BLaER1 treated with 17β-estradiol and CSF1 and Interleukin-3, amounts not matched to agents 10 nM and 100 nM (cell line): ENCODE measurements around the gene SEH1L.
A peak's percentile ranks its signal among the peaks of the same experiment; 100 is the strongest.

Source experiments
- H3K27ac ChIP-seq, 11 experiments: shearing (Covaris generic); formaldehyde crosslinking; 2 replicates each; pipeline ENCODE4 v1.8.1; 2022
- H3K27me3 ChIP-seq, 11 experiments: shearing (Covaris generic); formaldehyde crosslinking; 2 replicates each; pipeline ENCODE4 v1.8.1; 2022
- H3K36me3 ChIP-seq, 11 experiments: shearing (Covaris generic); formaldehyde crosslinking; 2 replicates each; pipeline ENCODE4 v1.8.1; 2022
- H3K4me1 ChIP-seq, 10 experiments: shearing (Covaris generic); formaldehyde crosslinking; 2 replicates each; pipeline ENCODE4 v1.8.1; 2022
- H3K4me2 ChIP-seq, 11 experiments: shearing (Covaris generic); formaldehyde crosslinking; 2 replicates each; pipeline ENCODE4 v1.8.1; 2022
- H3K4me3 ChIP-seq, 10 experiments: shearing (Covaris generic); formaldehyde crosslinking; 2 replicates each; pipeline ENCODE4 v1.8.1; 2022
- H3K9ac ChIP-seq, 11 experiments: shearing (Covaris generic); formaldehyde crosslinking; 2 replicates each; pipeline ENCODE4 v1.8.1; 2022
- H3K9me3 ChIP-seq, 11 experiments: shearing (Covaris generic); formaldehyde crosslinking; replicated peaks in 1 of 11; 2 replicates each; pipeline ENCODE4 v1.8.1; 2022
- H4K20me1 ChIP-seq, 11 experiments: shearing (Covaris generic); formaldehyde crosslinking; 2 replicates each; pipeline ENCODE4 v1.8.1; 2022
- Cebpa-rat ChIP-seq, 11 experiments: shearing (Covaris generic); IDR thresholded peaks; 2 replicates each; pipeline ENCODE4 v1.8.1; 2022

The SEH1L gene

DNA sequence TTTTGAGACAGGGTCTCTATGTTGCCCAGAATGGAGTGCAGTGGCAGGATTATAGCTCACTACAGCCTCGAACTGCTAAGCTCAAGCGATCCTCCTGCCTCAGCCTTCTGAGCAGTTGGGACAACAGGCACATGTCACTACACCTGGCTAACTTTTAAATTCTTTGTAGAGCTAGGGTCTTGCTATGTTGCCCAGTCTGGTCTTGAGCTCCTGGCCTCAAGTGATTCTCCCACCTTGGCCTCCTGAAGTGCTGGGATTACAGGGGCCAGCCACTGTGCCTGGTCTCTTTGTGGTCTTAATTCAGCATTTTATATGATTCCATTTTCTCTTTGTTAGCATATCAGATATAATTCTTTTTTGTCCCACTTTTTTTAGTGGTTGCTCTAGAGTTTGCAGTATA, 77.4 kb downstream of the SEH1L start:
- H3K4me2 ChIP-seq = no peak overlapping the region
- H3K36me3 ChIP-seq = peaks cover 92 to 100% (median 100%) of the 10 kb centered on the region in 11 experiments
- H3K9me3 ChIP-seq = peaks cover 10 to 25% (median 22%) of the 10 kb centered on the region in 11 experiments
- H3K9ac ChIP-seq = no peak overlapping the region
- no peak overlapping the region for H3K4me3 ChIP-seq
- H3K27ac ChIP-seq = no peak overlapping the region
- TF ChIP-seq Cebpa-rat (IDR thresholded peaks at IDR 0.05) = no peak
- no peaks in the 10 kb centered on the region for H3K27me3 ChIP-seq
- H4K20me1 ChIP-seq = no peaks in the 10 kb centered on the region
- no peaks in the 10 kb centered on the region for H3K4me1 ChIP-seq

DNA sequence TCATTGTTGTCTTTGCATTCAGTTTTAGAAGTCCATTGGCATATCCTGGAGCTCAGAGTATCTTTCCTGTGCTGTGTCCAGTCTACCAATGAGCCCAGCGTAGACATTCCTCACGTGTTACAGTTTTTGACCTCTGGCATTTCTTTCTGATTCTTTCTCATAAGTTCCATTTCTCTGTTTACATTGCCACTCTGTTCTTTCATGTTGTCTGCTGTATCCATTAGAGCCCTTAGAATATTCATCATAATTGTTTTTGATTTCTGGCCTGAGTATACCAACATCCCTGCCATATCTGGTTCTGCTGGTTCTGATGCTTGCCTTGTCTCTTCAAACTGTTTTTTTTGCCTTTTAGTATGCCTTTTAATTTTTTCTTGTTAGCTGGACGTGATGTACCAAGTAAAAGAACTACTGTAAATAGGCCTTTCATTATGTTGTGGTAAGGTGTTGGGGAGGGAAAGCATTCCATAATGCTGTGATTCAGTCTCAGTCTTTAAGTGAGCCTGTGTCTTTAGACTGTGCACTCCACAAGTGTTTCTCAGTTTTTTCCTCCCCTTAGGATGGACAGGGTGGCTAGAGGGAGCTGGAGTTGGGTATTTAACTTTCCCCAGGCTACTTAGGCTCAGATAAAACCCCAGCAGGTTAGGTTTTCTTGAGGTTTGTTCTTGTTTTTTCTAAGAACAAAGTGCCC, 78.9 kb downstream of the SEH1L start:
- no peak for TF ChIP-seq Cebpa-rat (IDR thresholded peaks at IDR 0.05)
- Histone ChIP-seq H3K9ac (no peak overlapping the region), H3K9me3 (peaks cover 10 to 35% (median 29%) of the 10 kb centered on the region in 11 experiments), H3K36me3 (peaks cover 94 to 100% (median 99%) of the 10 kb centered on the region in 11 experiments), H3K27ac (no peak overlapping the region), H4K20me1 (no peaks in the 10 kb centered on the region), H3K4me3 (no peak overlapping the region), H3K4me1 (no peaks in the 10 kb centered on the region), H3K4me2 (no peak overlapping the region), H3K27me3 (no peaks in the 10 kb centered on the region)

DNA sequence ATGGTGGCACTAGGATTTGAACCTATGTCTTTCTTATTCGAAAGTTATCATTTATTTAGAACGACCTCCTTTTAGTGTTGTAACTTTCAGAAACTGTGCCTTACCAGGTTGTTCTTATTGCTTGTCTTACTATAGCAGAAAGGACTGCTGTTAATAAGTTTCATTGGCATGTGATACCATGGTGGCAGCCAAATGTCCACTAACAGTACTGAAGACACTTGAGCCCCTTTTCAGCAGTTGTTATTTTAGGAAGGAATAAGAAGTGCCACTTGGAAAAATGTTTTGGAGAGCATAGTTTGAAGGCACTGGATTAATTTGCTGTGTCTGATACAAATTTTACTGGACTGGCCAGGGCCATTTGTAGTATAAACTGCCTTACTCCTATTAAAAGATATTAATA, 81.1 kb downstream of the SEH1L start:
- Histone ChIP-seq H3K27ac (no peak overlapping the region), H3K9me3 (peaks cover 0 to 38% (median 32%) of the 10 kb centered on the region in 11 experiments; a peak in 19 of 22 replicates), H3K36me3 (peaks cover 92 to 100% (median 99%) of the 10 kb centered on the region in 11 experiments), H3K4me2 (no peak overlapping the region), H3K4me3 (no peak overlapping the region), H3K27me3 (no peaks in the 10 kb centered on the region), H3K4me1 (no peaks in the 10 kb centered on the region), H4K20me1 (no peaks in the 10 kb centered on the region), H3K9ac (no peak overlapping the region)
- TF ChIP-seq Cebpa-rat (IDR thresholded peaks at IDR 0.05) = no peak

DNA sequence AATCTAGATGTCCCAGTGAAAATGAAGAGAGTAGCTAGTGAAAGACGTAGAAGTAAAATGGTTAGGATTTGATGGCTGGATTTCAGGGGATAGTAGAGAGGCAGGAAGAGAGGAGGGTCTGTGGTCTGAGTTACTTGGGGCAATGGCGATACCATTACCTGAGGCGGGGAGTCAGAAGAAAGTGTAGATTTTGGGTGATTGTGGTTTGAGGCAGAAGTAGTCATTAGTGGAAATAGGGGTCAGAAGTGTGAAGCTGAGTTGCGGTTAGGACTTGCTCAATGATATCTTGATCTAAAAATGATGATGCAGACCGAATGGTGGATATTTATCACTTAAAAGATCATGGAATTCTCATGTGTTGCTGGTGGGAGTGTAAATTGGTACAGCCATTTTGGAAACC, 84.4 kb downstream of the SEH1L start:
- peaks cover 0 to 9% (median 0%) of the 10 kb centered on the region in 11 experiments; a peak in 1 of 22 replicates for H4K20me1 ChIP-seq
- H3K27ac ChIP-seq = no peak overlapping the region
- H3K4me2 ChIP-seq = no peak overlapping the region
- no peak for TF ChIP-seq Cebpa-rat (IDR thresholded peaks at IDR 0.05)
- H3K27me3 ChIP-seq = no peaks in the 10 kb centered on the region
- H3K9me3 ChIP-seq = peaks cover 11 to 51% (median 47%) of the 10 kb centered on the region in 11 experiments; a peak in 20 of 22 replicates
- peaks cover 8 to 20% (median 16%) of the 10 kb centered on the region in 10 experiments; a peak in 17 of 20 replicates for H3K4me1 ChIP-seq
- H3K9ac ChIP-seq = no peak overlapping the region
- peaks cover 74 to 100% (median 93%) of the 10 kb centered on the region in 11 experiments for H3K36me3 ChIP-seq
- H3K4me3 ChIP-seq = no peak overlapping the region

DNA sequence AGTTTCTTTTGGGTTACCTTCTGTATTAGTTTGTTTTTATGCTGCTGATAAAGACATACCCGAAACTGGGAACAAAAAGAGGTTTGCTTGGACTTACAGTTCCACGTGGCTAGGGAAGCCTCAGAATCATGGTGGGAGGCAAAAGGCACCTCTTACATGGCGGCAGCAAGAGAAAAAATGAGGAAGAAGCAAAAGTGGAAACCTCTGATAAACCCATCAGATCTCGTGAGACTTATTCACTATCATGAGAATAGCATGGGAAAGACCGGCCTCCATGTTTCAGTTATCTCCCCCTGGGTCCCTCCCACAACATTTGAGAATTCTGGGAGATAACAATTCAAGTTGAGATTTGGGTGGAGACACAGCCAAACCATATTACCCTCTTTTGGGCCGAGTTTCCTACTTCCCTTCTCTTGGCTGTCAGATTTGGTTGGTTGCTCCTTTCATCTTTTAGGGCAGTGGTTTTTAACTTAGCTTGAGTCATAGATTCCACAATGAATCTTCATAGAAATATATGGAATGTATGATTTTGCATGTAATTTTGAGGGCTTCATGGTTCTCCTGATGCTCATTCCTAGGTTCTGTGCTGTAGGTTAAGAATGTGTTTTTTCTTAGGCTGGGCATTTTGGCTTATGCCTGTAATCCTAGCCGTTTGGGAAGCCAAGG, 87.6 kb downstream of the SEH1L start:
- no peak overlapping the region for H3K9ac ChIP-seq
- no peak overlapping the region for H3K27ac ChIP-seq
- peak overlapping the region in 8 of 11 experiments; percentile 23 to 52 (median 41); a peak in 16 of 22 replicates for H3K4me2 ChIP-seq
- H3K4me3 ChIP-seq = no peak overlapping the region
- TF ChIP-seq Cebpa-rat (IDR thresholded peaks at IDR 0.05) = no peak
- peaks cover 11 to 48% (median 44%) of the 10 kb centered on the region in 11 experiments; a peak in 20 of 22 replicates for H3K9me3 ChIP-seq
- no peaks in the 10 kb centered on the region for H3K27me3 ChIP-seq
- H3K36me3 ChIP-seq = peaks cover 66 to 100% (median 90%) of the 10 kb centered on the region in 11 experiments
- peaks cover 8 to 20% (median 16%) of the 10 kb centered on the region in 10 experiments; a peak in 17 of 20 replicates for H3K4me1 ChIP-seq
- peaks cover 0 to 9% (median 0%) of the 10 kb centered on the region in 11 experiments; a peak in 1 of 22 replicates for H4K20me1 ChIP-seq

DNA sequence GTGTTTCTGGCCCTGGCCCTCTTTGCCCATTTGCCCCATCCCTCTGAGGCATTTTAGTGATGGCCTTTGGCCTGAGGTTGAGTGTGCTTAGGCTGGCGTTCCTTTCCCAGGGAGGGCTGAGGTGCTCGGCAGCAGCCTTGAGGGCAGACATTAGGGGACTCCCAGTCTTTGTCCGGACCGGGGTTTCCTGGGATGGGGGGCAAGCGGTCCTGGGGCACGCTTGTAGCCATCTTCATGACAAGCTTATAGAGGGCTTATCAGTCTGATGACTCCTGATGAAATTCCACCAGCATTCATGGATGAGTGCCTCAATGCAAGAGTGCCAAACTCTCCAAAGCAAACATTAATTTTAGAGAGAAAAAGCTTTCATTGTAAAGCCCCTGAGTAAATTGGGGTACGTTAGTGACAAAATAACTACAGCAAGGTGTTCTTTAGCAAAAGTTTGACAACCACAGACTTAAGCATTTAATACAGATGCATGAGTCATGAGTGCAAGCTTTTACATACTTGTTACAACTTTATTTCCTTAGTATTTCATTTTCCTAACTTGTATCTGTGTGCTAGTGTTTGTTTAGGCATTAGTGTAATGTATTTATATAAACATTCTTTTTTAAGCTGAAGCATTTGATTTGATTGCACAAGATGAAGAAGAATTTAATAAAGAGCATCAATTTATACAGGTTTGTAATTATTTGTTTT, 89.0 kb downstream of the SEH1L start:
- Histone ChIP-seq H3K4me1 (peaks cover 8 to 20% (median 16%) of the 10 kb centered on the region in 10 experiments; a peak in 17 of 20 replicates), H3K27me3 (no peaks in the 10 kb centered on the region), H3K36me3 (peaks cover 66 to 100% (median 90%) of the 10 kb centered on the region in 11 experiments), H3K9me3 (peaks cover 13 to 44% (median 36%) of the 10 kb centered on the region in 11 experiments; a peak in 20 of 22 replicates), H3K4me3 (no peak overlapping the region), H3K27ac (no peak overlapping the region), H3K9ac (no peak overlapping the region), H4K20me1 (peaks cover 0 to 9% (median 0%) of the 10 kb centered on the region in 11 experiments; a peak in 1 of 22 replicates), H3K4me2 (no peak overlapping the region)
- no peak for TF ChIP-seq Cebpa-rat (IDR thresholded peaks at IDR 0.05)
